Fibroblast of peridontal ligament (primary cell): ENCODE results near the gene HK2.
"Not testable (repeated sequence)": the region's sequence is repeated elsewhere in the genome, so short reads cannot be mapped to it uniquely, and the experiment has no call there.

Experiments used
- DNase-seq: peaks from one replicate; pipeline ENCODE4 v3.0.0-alpha.2; 2010; ENCODE audit errors: extremely low read depth

Gene HK2

GRCh38 chr2:74834792-74835755 lies 1.1 kb downstream of the HK2 start:
- DNase-seq, result peak; percentile 42

- DNase-seq, result peak; percentile 59
These were observed 2.1 kb downstream of the HK2 start for GRCh38 chr2:74835831-74836674.

DNA sequence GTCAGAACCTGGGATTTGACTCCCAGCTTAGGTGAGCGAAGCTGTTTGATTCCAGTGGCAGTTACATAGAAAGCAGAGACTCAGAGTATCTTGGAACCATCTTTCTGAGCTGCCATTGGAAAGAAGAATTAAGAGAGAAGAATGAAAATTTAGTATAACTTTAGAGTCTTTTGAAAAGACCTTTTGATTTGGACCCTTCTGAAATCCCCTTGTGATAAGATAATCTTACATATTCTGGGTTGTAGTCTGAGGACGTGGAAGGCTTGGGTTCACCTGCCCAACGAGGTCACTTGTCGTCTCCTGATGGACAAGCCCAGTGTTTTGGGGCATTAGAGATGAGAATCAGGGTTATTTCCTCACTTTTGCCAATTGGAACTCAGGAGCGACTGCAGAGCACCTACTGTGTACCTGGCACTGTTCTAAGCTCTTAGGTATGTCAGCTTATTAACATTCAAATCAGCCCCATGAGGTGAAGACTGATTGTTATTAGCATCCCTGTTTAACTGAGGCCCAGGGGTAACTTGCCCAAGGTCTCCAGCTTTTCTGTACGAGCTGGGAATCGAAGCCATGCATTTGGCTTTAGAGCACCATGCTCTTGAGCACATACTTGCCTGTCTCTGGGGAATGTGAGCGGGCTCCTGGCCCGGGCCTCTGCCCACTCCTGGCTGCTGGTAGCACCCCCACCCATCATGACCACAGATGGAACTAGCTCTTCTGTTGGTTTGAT lies 2.9 kb downstream of the HK2 start:
- no peak for DNase-seq

DNA sequence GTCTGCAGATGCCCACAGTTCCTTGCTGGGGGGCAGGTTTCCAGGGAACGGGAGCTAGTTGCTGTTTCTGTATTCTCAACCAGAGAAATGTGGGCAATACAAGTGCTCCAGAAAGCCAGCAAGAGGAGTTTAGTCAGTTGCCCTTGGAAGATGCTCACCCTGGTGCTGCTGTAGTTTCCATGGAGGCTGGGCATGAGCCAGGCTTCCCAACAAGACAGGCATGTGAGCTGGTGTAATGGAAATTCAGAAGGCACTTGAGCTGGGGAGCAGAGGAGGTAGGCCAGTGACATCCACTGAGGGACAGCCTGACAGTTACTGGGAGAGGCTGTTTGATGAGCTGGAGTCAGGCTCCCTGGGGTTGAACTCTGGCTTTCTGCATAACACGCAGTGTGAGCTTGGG lies 7.7 kb downstream of the HK2 start:
- no peak for DNase-seq

DNA sequence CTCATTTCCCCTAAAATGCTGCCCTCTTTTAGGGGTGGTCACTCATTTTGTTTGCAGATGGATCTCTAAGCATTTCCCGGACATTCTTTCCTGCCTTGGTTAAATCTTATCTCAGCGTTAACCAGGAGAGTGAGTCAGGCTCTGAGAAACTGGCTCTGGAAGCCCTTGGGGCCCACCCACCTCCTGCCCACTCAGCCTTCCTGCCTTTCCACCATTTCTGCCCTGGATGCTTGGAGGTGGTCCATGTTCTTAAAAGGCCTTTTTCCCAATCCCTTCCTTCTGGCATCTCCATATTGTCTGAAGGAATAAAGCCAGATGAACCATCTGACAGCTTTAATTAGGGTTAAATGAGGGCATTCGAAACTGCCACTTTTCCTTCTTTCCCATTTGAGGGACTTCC lies 9.5 kb downstream of the HK2 start:
- peak; percentile 72 for DNase-seq

DNA sequence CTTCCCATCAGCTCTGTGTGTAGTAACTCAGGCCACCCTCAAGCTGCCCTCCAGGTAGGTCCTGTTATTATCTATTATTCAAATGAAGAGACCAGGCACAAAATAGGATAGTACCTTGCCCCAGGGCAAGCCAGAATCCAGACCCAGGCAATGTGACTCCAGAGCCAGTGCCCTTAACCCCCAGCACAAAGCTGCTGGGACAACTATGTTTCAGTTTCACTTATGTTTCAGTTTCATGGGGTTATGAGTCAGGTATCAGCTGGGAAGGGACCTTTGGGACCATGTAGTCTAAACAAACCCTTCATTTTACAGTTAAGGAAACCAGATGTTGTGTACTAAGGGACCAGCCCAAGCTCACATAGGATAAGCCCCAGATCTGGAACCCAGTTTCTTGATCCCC lies 10.0 kb downstream of the HK2 start:
- peak; percentile 96 for DNase-seq

- DNase-seq, result no peak
These were observed 10.8 kb downstream of the HK2 start for GRCh38 chr2:74844752-74845151.

GRCh38 chr2:74845217-74845751 lies 11.4 kb downstream of the HK2 start:
- peak; percentile 89 for DNase-seq

DNA sequence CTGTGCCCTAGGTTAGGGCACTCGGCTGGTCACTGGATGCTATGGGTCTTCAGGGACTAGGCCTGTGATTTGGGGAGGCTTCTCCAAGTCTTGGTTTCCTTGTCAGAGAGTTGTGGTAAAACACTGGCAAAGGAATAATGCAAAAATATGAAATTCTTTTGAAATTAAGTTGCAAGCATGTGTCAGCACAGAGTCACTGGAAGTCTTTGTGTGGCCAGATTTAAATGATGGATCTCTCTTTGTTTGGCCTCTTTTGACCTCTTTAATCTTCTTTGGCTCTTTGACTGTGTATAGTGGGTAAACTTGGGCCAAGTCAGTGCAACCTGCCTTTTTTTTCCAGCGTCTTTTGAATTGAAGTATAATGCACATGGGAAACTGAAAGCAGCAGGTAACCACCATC lies 12.1 kb downstream of the HK2 start:
- peak; percentile 59 for DNase-seq

GRCh38 chr2:74846481-74846880 lies 12.6 kb downstream of the HK2 start:
- no peak for DNase-seq

- no peak for DNase-seq
These were observed 13.3 kb downstream of the HK2 start for GRCh38 chr2:74847070-74847858.

- DNase-seq, result no peak
These were observed 15.4 kb downstream of the HK2 start for GRCh38 chr2:74849228-74849892.

DNA sequence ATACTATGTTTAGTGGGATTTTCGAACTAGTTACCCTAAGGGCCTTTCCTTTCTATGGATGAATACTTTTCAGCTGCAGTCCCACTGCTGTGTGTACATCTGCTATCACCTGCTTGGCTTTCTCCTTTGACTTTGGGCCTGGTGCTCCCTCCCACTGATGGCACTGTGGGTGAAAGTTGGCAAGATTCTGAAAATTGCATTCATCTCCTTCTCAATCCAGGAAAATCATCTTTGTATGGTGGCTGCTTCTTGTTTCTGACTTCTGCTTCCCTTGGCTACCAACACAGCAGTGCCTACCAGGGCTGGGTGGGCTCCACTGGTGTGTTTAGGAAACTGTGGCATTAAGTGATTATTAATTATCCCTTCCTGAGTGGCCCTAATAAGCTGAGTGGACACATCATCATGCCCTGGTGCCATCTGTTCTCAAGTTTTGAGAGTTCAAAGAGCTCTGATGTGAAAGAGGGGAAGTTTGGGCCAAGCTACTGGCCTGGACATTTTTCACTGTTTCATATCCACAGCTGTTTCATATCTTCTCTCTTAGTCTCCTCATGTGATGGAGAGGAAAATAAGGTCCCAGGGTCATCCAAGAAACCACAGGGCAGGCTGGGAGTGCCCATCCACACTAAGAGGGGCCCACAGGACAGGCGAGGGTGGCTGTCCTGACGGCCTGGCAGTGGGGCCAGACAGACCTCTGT lies 16.7 kb downstream of the HK2 start:
- DNase-seq, result no peak

DNA sequence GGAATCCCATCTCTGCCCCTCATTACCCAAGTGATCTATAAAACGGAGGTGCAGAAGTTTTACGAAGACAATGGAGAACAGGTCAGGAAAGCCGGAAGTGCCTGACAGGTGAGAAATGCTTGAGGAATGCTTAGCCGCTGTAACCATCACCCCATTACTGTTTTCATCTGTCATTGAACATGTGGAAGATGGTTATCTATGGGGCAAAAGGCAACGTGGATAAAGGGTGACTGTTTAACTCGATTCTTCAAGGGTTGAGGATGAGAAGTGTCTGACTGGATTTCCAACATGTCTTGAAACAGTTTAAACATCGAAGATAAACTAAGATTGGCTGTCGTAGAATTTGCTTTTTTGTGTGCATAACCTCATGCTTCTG lies 17.3 kb downstream of the HK2 start:
- no peak for DNase-seq

DNA sequence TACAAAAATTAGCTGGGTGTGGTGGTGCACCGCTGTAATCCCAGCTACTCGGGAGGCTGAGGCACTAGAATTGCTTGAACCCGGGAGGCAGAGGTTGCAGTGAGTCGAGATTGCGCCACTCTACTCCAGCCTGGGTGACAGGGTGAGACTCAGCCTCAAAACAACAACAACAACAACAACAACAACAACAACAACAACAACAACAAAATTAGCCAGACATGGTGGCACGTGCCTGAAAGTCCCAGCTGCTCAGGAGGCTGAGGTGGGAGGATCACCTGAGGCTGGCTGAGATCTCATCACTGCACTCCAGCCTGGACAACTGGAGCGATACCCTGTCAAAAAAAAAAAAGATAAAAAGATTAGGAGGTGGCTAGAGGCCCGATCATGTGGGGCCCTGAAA lies 19.4 kb downstream of the HK2 start:
- not testable (repeated sequence) for DNase-seq

- no peak for DNase-seq
These were observed 20.5 kb downstream of the HK2 start for GRCh38 chr2:74854401-74854800.

DNA sequence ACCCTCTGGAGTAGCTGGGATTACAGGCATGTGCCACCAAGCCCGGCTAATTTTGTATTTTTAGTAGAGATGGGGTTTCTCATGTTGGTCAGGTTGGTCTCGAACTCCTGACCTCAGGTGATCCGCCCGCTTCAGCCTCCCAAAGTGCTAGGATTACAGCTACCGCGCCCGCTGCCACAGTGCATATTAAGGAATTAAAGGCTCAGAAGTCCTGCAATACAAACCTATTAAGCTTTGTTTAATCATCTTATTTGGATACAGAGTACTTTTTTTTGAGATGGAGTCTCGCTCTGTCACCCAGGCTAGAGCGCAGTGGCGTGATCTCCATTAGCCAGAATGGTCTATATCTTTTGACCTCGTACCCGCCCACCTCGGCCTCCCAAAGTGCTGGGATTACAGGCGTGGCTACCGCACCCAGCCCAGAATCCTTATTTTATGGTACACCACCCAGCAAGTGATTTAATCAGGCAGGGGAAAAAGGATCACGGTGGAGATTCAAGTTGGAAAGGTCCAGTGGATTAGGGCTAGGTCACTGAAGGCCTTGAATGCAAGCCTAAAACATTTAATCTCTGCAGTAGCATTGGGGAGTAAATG lies 21.3 kb downstream of the HK2 start:
- not testable (repeated sequence) for DNase-seq

DNA sequence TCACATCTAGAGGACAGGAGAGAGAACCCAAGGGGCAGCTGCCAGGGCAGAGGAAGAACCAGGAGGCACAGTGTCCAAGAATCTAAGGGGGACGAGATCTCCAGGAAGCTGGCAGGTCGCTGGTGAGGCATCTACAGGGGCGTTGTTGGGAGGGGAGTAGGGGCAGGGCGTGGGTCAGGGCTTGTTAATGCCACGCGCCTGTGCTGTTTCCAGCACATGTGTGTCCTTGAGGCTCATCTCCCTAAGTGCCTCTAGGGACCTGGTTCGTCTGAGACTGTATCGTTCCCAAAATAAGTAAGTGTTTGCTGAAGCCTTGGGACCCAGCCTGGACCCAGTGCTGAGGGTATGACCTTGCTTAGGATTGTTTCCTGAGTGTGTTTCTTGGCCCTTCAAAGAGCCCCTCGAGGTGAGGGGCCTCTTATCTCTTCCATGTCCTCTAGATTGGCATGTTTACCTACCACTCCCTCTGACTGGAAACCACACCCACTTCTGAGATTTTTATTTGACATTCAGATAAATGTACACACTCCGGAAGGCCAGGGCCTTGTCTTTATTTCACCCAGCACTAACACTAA lies 22.2 kb downstream of the HK2 start:
- no peak for DNase-seq

- no peak for DNase-seq
These were observed 22.7 kb downstream of the HK2 start for GRCh38 chr2:74856599-74856998.
